ENCODE measurements around the gene MAP7D2.

The MAP7D2 gene

GRCh38 chrX:20001588-20001987, 115.1 kb downstream of the MAP7D2 start:
- Histone ChIP-seq H3K4me3 (ENCODE audit: low read depth in 1 of 2, low read length in 2 of 2) (no peak overlapping the region), H3K4me1 (ENCODE audit: insufficient read depth, low read length) (no peaks in the 10 kb centered on the region), H2AFZ (ENCODE audit: low read depth, low read length) (no peak overlapping the region), H3K4me2 (ENCODE audit: insufficient read depth, low read length) (no peak overlapping the region), H4K20me1 (ENCODE audit: insufficient read depth, low read length) (no peaks in the 10 kb centered on the region), H3K27me3 (ENCODE audit: insufficient read depth, low read length, poor library complexity) (no peaks in the 10 kb centered on the region), H3K27ac (ENCODE audit: low read length) (no peak overlapping the region), H3K36me3 (ENCODE audit: insufficient read depth, low read length) (no peaks in the 10 kb centered on the region), H3K79me2 (ENCODE audit: insufficient read depth, low read length) (no peaks in the 10 kb centered on the region), H3K9me3 (ENCODE audit: insufficient read depth, low read length, severe bottlenecking) (no peaks in the 10 kb centered on the region), H3K9ac (ENCODE audit: low read depth, low read length) (no peak overlapping the region)
- DNase-seq, result no peak
- TF ChIP-seq, protein P1, sequence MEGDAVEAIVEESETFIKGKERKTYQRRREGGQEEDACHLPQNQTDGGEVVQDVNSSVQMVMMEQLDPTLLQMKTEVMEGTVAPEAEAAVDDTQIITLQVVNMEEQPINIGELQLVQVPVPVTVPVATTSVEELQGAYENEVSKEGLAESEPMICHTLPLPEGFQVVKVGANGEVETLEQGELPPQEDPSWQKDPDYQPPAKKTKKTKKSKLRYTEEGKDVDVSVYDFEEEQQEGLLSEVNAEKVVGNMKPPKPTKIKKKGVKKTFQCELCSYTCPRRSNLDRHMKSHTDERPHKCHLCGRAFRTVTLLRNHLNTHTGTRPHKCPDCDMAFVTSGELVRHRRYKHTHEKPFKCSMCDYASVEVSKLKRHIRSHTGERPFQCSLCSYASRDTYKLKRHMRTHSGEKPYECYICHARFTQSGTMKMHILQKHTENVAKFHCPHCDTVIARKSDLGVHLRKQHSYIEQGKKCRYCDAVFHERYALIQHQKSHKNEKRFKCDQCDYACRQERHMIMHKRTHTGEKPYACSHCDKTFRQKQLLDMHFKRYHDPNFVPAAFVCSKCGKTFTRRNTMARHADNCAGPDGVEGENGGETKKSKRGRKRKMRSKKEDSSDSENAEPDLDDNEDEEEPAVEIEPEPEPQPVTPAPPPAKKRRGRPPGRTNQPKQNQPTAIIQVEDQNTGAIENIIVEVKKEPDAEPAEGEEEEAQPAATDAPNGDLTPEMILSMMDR (IDR thresholded peaks at IDR 0.05; ENCODE audit: borderline replicate concordance, extremely low read depth, low read length, poor library complexity, severe bottlenecking), result no peak
- TF ChIP-seq EZH2 (IDR thresholded peaks at IDR 0.05; ENCODE audit: borderline replicate concordance, low read depth, low read length, severe bottlenecking), result no peak
- ATAC-seq (ENCODE audit: insufficient read depth, low read depth), result no peak

DNA sequence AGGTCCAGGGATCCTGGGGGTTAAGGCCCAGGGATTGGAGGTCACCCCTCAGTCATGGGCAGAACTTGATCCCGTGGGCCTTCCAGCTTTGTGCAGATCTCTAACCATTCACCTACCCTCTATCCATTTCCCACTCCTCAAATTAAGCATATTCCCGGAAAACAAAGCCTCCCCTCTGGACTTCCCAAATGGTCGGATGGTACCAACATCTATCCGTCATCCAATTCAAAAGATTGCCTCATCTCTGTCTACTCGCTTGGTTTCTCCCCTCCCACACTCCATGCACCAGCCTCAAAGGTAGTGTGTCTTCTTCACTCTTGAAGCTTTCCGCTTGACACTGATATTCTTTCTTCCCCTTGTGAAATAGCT, 125.4 kb downstream of the MAP7D2 start:
- peak overlapping the region; percentile 76 for H3K27ac ChIP-seq (ENCODE audit: low read length)
- H3K36me3 ChIP-seq (ENCODE audit: insufficient read depth, low read length), result no peaks in the 10 kb centered on the region
- H3K9me3 ChIP-seq (ENCODE audit: insufficient read depth, low read length, severe bottlenecking), result no peaks in the 10 kb centered on the region
- H3K9ac ChIP-seq (ENCODE audit: low read depth, low read length), result peak overlapping the region; percentile 60
- peak overlapping the region; percentile 56 for H3K4me2 ChIP-seq (ENCODE audit: insufficient read depth, low read length)
- DNase-seq (no peak), ATAC-seq (ENCODE audit: insufficient read depth, low read depth) (no peak; the same call in 2 of the 3 replicates)
- peaks cover 16% of the 10 kb centered on the region for H3K79me2 ChIP-seq (ENCODE audit: insufficient read depth, low read length)
- peak overlapping the region; percentile 87 for H2AFZ ChIP-seq (ENCODE audit: low read depth, low read length)
- H3K4me3 ChIP-seq (ENCODE audit: low read depth in 1 of 2, low read length in 2 of 2), result peak overlapping the region in 1 of 2 experiments; percentile 56; a peak in 2 of 4 replicates
- H3K27me3 ChIP-seq (ENCODE audit: insufficient read depth, low read length, poor library complexity), result no peaks in the 10 kb centered on the region
- H4K20me1 ChIP-seq (ENCODE audit: insufficient read depth, low read length), result no peaks in the 10 kb centered on the region
- H3K4me1 ChIP-seq (ENCODE audit: insufficient read depth, low read length), result peaks cover 21% of the 10 kb centered on the region
- TF ChIP-seq, protein P1 (IDR thresholded peaks at IDR 0.05; ENCODE audit: borderline replicate concordance, extremely low read depth, low read length, poor library complexity, severe bottlenecking), result no peak
- TF ChIP-seq EZH2 (IDR thresholded peaks at IDR 0.05; ENCODE audit: borderline replicate concordance, low read depth, low read length, severe bottlenecking), result no peak

- Histone ChIP-seq H3K79me2 (ENCODE audit: insufficient read depth, low read length) (peaks cover 19% of the 10 kb centered on the region), H3K9me3 (ENCODE audit: insufficient read depth, low read length, severe bottlenecking) (no peaks in the 10 kb centered on the region), H3K36me3 (ENCODE audit: insufficient read depth, low read length) (no peaks in the 10 kb centered on the region), H3K4me1 (ENCODE audit: insufficient read depth, low read length) (peaks cover 21% of the 10 kb centered on the region), H3K9ac (ENCODE audit: low read depth, low read length) (peak within 1 kb of the TSS; percentile 62), H2AFZ (ENCODE audit: low read depth, low read length) (peak within 1 kb of the TSS; percentile 87), H3K4me2 (ENCODE audit: insufficient read depth, low read length) (peak within 1 kb of the TSS; percentile 85), H3K27me3 (ENCODE audit: insufficient read depth, low read length, poor library complexity) (no peaks in the 10 kb centered on the region), H3K27ac (ENCODE audit: low read length) (peak within 1 kb of the TSS; percentile 76), H4K20me1 (ENCODE audit: insufficient read depth, low read length) (no peaks in the 10 kb centered on the region), H3K4me3 (ENCODE audit: low read depth in 1 of 2, low read length in 2 of 2) (peak within 1 kb of the TSS; percentile 50 to 77)
- ATAC-seq (ENCODE audit: insufficient read depth, low read depth) (peak; percentile 91), DNase-seq (peak; percentile 90)
- TF ChIP-seq, protein P1 (IDR thresholded peaks at IDR 0.05; ENCODE audit: borderline replicate concordance, extremely low read depth, low read length, poor library complexity, severe bottlenecking), result peak; percentile 75
- no peak for TF ChIP-seq EZH2 (IDR thresholded peaks at IDR 0.05; ENCODE audit: borderline replicate concordance, low read depth, low read length, severe bottlenecking)
Observed at GRCh38 chrX:19990556-19991349, 126.0 kb downstream of the MAP7D2 start, which contains the start of gene BCLAF3. TSS of gene BCLAF3 (minus strand) at chrX:19991061. CDS start at chrX:19970264, 20,797 bp downstream.

All from DND-41 (cell line).